ENCODE data around the gene NF1. TPM values are rescaled to one million over a fixed set of nuclear protein-coding genes. Genes with fewer than 3 reads are reported as not detected.

Gene NF1
- total and polyA plus RNA-seq, 2 of the 13 experiments (the other 11 are each of a cell fraction or from before 2014, with no cell fraction given) = 21.5 to 26.5 TPM

- TF ChIP-seq ZBTB43 (CRISPR knock-in tag; conservative IDR thresholded peaks at IDR 0.05) (no peak), CCAR2 (optimal IDR thresholded peaks at IDR 0.05; ENCODE audit: low read depth, low read length) (no peak), MAF1 (CRISPR knock-in tag; IDR thresholded peaks at IDR 0.05; ENCODE audit: borderline replicate concordance) (no peak)
These were observed 171.3 kb downstream of the NF1 start (continued) for GRCh38 chr17:31266042-31266441.

GRCh38 chr17:31269036-31269577 is 174.3 kb downstream of the NF1 start:
- Histone ChIP-seq H3K79me2 (ENCODE audit: insufficient read depth, low read length) (no peaks in the 10 kb centered on the region), H3K4me2 (ENCODE audit: low read depth, low read length) (no peak overlapping the region), H4K20me1 (ENCODE audit: insufficient read depth, low read length) (no peaks in the 10 kb centered on the region), H2AFZ (ENCODE audit: low read length) (no peak overlapping the region), H3K27me3 (ENCODE audit: control insufficient read depth in 1 of 2, insufficient read depth in 2 of 2, low read length in 2 of 2) (no peaks in the 10 kb centered on the region), H3K36me3 (replicated peaks in 1 of 2; ENCODE audit: control insufficient read depth in 1 of 2, insufficient read depth in 2 of 2, low read length in 2 of 2) (peaks cover 2 to 25% of the 10 kb centered on the region in 2 experiments; a peak in 3 of 5 replicates), H3K4me3 (replicated peaks in 1 of 3; ENCODE audit: insufficient read depth in 1 of 3, low read depth in 2 of 3, low read length in 3 of 3) (no peak overlapping the region), H3K4me1 (ENCODE audit: insufficient read depth, low read length) (peaks cover 25% of the 10 kb centered on the region), H3K9ac (ENCODE audit: insufficient read depth, low read depth, low read length) (no peak overlapping the region), H3K27ac (ENCODE audit: extremely low read length, insufficient read depth, low read length) (no peak overlapping the region), H3K9me3 (ENCODE audit: low read length) (no peaks in the 10 kb centered on the region)
- CTCF ChIA-PET (ENCODE audit: low intra/inter-chr PET ratio, low total read pairs) = no interaction called here
- POLR2A ChIA-PET = no interaction called here
- intact Hi-C loops (cut with micrococcal nuclease; ENCODE audit: unreplicated experiment) (no loop called here), in situ Hi-C loops (cut with HindIII; ENCODE audit: extremely low pct_ligation_motif_present, low pct_unique_long_range_greater_than_20kb) (no loop called here)
- DNase-seq (ENCODE audit: low spot score) (peak; percentile 36), FAIRE-seq (no peak), ATAC-seq (no peak)
- WGBS (ENCODE audit: low lambda C conversion rate) = 98% methylated on average over 2 of the region's 2 CpGs
- BruUV-seq (replicated peaks) = no TSS peak
- TF ChIP-seq GATAD2A (CRISPR knock-in tag; IDR thresholded peaks at IDR 0.05) (0 out of 2 replicates have a peak, but pooled peaks have one; percentile 41), CEBPG (CRISPR knock-in tag; IDR thresholded peaks at IDR 0.05) (peak; percentile 51), ZSCAN22 (CRISPR knock-in tag; IDR thresholded peaks at IDR 0.05) (no peak), FOXP1 (IDR thresholded peaks at IDR 0.05) (no peak), FOXP1 (CRISPR knock-in tag; IDR thresholded peaks at IDR 0.05) (peak; percentile 44), ZNF652 (CRISPR knock-in tag; IDR thresholded peaks at IDR 0.05; ENCODE audit: borderline replicate concordance, low read depth) (no peak), SOX13 (IDR thresholded peaks at IDR 0.05) (no peak), SOX13 (CRISPR knock-in tag; conservative IDR thresholded peaks at IDR 0.05 in 1 of 2, IDR thresholded peaks at IDR 0.05 in 1 of 2) (peak in 1 of 2 experiments; percentile 83; a peak in 2 of 4 replicates), ZFP41 (CRISPR knock-in tag; IDR thresholded peaks at IDR 0.05; ENCODE audit: borderline replicate concordance) (no peak), SOX6 (IDR thresholded peaks at IDR 0.05) (no peak), SOX6 (CRISPR knock-in tag; IDR thresholded peaks at IDR 0.05) (peak; percentile 58; the same call in 1 of the 2 replicates), ZNF33B (CRISPR knock-in tag; IDR thresholded peaks at IDR 0.05) (no peak), SOX5 (CRISPR knock-in tag; IDR thresholded peaks at IDR 0.05; ENCODE audit: borderline replicate concordance) (peak; percentile 79; the same call in 1 of the 2 replicates), ZNF737 (CRISPR knock-in tag; IDR thresholded peaks at IDR 0.05; ENCODE audit: borderline replicate concordance) (no peak), CEBPB (IDR thresholded peaks at IDR 0.05; ENCODE audit: borderline replicate concordance, low read depth, low read length) (peak; percentile 56; the same call in 1 of the 2 replicates)
